ENCODE data around the gene DIP2A.

- no peak for TF ChIP-seq CTCF (CRISPR knock-in tag; IDR thresholded peaks at IDR 0.05)
- no peak for TF ChIP-seq SP2 (CRISPR knock-in tag; IDR thresholded peaks at IDR 0.05)
- no peak for TF ChIP-seq TBP (CRISPR knock-in tag; IDR thresholded peaks at IDR 0.05)
- TF ChIP-seq ZNF543 (CRISPR knock-in tag; IDR thresholded peaks at IDR 0.05): no peak
- TF ChIP-seq POLR2AphosphoS5 (IDR thresholded peaks at IDR 0.05; ENCODE audit: low read depth, low read length): no peak
- no peak for TF ChIP-seq GTF2F1 (IDR thresholded peaks at IDR 0.05; ENCODE audit: low read length)
- TF ChIP-seq TP53 (CRISPR knock-in tag; conservative IDR thresholded peaks at IDR 0.05): no peak
These were observed 27.2 kb upstream of the DIP2A start for GRCh38 chr21:46431448-46431847.

Measured in HepG2 (cell line).